ENCODE data around the gene GABRG3.

GABRG3 gene

GRCh38 chr15:27167738-27168137 lies 196.8 kb downstream of the GABRG3 start:
- DNase-seq (ENCODE audit: extremely low read depth, low read depth) = no peak
- TF ChIP-seq CTCF (IDR thresholded peaks at IDR 0.05; ENCODE audit: low read depth, low read length) = no peak

- no peak for TF ChIP-seq CTCF (IDR thresholded peaks at IDR 0.05; ENCODE audit: low read depth, low read length)
- DNase-seq (ENCODE audit: extremely low read depth, low read depth) = no peak
Observed at GRCh38 chr15:27170851-27171250, 199.9 kb downstream of the GABRG3 start.

DNA sequence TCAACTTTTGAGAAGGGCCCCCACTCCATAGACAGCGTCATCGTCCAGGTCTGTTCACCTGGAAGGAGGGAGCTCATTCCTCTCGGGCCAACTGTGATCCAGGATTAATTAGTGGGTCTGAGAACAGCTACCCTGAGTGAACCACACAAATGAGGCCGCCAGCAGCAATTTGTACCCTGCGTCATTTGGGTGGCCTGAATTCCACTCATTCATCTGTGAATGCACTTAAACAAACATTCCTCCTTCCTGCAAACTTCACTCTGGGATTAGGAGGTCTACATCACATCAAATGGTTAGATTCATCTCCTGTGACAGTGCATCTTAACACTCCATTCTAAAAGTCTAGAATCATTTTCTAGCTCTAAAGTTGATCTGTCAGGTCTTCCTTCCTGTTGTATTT lies 201.8 kb downstream of the GABRG3 start:
- TF ChIP-seq CTCF (IDR thresholded peaks at IDR 0.05; ENCODE audit: low read depth, low read length) = no peak
- no peak for DNase-seq (ENCODE audit: extremely low read depth, low read depth)

GRCh38 chr15:27175472-27176153 lies 204.6 kb downstream of the GABRG3 start:
- TF ChIP-seq CTCF (IDR thresholded peaks at IDR 0.05; ENCODE audit: low read depth, low read length) = no peak

DNA sequence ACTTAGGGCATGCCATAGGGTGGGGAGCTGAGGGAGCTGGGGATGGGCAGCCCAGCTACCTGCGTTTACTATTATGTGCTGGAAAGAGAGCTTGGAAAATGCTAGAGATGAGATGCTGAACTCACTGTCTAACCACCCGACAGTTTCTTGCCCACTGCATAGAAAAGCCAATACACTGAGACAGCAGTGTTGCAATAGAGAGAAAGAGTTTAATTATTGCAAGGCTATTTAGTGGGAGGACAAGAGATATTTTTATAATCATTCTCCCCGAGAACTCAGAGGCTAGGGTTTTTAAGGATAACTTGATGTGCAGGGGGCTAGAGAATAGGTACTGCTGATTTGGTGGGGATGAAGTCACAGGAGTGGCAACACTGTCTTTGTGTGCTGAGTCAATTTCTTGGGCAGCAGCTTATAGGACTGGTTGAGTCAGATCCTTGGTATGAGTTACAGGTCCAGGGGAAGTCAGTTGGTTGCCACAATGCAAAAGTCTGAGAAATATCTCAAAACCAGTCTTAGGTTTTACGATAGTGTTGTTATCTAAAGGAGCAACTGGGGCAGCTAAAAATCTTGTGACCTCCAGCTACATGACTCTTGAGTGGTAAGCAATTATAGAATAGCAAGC lies 205.9 kb downstream of the GABRG3 start:
- TF ChIP-seq CTCF (IDR thresholded peaks at IDR 0.05; ENCODE audit: low read depth, low read length) = no peak
- no peak for DNase-seq (ENCODE audit: extremely low read depth, low read depth)

More at GRCh38 chr15:27175472-27176153, 204.6 kb downstream of the GABRG3 start:
- no peak for DNase-seq (ENCODE audit: extremely low read depth, low read depth)

- DNase-seq (ENCODE audit: extremely low read depth, low read depth) = no peak
- no peak for TF ChIP-seq CTCF (IDR thresholded peaks at IDR 0.05; ENCODE audit: low read depth, low read length)
Observed at GRCh38 chr15:27179789-27180188, 208.8 kb downstream of the GABRG3 start.

- DNase-seq (ENCODE audit: extremely low read depth, low read depth) = no peak
- TF ChIP-seq CTCF (IDR thresholded peaks at IDR 0.05; ENCODE audit: low read depth, low read length) = no peak
Observed at GRCh38 chr15:27182561-27183110, 211.7 kb downstream of the GABRG3 start.

All from AG09319 (cell line).